ENCODE measurements around the gene CHPF. TPM values are rescaled to one million over a fixed set of nuclear protein-coding genes. Genes with fewer than 3 reads are reported as not detected.

Gene CHPF
- total and polyA plus RNA-seq, 10 of the 15 experiments (the other 5 are each of a cell fraction or from before 2014, with no cell fraction given), result 0.09 to 17.4 (median 8.3) TPM; not detected in 1

DNA sequence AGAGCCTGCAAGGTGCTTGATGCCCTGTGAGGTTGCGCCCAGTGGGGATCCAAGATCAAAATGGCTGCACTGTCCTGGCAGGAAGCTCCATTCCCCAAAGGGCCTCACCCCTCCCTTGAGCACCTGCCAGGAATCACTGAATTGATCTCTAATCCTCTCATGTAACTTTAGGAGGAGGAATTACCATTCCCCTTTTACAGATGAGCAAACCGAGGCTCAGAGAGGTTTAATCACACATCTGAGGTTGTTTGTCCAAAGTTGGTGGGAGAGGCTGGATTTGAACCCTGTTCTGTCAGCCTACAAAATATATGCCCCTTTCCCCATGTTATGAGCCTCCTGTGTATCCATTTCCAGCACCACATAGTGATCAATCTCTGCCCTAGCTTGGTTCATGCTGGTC, 18.8 kb downstream of the CHPF start:
- no peak overlapping the region for H3K9ac ChIP-seq (ENCODE audit: control insufficient read depth, insufficient read depth, low read length)
- intact Hi-C loops (cut with micrococcal nuclease; ENCODE audit: unreplicated experiment), result no loop called here
- no peaks in the 10 kb centered on the region for H3K36me3 ChIP-seq (ENCODE audit: control insufficient read depth in 2 of 2, insufficient read depth in 2 of 2, low read length in 1 of 2)
- H3K79me2 ChIP-seq (ENCODE audit: control insufficient read depth, insufficient read depth, low read length), result no peaks in the 10 kb centered on the region
- H4K20me1 ChIP-seq (ENCODE audit: control insufficient read depth, insufficient read depth), result no peaks in the 10 kb centered on the region; the same call in 1 of the 2 replicates
- no TSS peak for BruUV-seq (replicated peaks)
- ATAC-seq (no peak), DNase-seq (ENCODE audit: low read depth, low spot score) (no peak), FAIRE-seq (no peak)
- no peaks in the 10 kb centered on the region for H3K4me1 ChIP-seq (ENCODE audit: control insufficient read depth, insufficient read depth, low read length)
- TF ChIP-seq BHLHE40 (IDR thresholded peaks at IDR 0.05; ENCODE audit: borderline replicate concordance in 1 of 2, low read depth in 2 of 2, low read length in 1 of 2) (no peak), NR2C1 (IDR thresholded peaks at IDR 0.05) (no peak), MTA3 (IDR thresholded peaks at IDR 0.05; ENCODE audit: borderline replicate concordance, low read length) (no peak), ESRRA (IDR thresholded peaks at IDR 0.05; ENCODE audit: low read length) (no peak), RCOR1 (conservative IDR thresholded peaks at IDR 0.05; ENCODE audit: low read depth, low read length) (no peak), SIX5 (IDR thresholded peaks at IDR 0.05; ENCODE audit: low read depth, low read length, severe bottlenecking) (no peak)
- TF ChIP-seq, protein P1, sequence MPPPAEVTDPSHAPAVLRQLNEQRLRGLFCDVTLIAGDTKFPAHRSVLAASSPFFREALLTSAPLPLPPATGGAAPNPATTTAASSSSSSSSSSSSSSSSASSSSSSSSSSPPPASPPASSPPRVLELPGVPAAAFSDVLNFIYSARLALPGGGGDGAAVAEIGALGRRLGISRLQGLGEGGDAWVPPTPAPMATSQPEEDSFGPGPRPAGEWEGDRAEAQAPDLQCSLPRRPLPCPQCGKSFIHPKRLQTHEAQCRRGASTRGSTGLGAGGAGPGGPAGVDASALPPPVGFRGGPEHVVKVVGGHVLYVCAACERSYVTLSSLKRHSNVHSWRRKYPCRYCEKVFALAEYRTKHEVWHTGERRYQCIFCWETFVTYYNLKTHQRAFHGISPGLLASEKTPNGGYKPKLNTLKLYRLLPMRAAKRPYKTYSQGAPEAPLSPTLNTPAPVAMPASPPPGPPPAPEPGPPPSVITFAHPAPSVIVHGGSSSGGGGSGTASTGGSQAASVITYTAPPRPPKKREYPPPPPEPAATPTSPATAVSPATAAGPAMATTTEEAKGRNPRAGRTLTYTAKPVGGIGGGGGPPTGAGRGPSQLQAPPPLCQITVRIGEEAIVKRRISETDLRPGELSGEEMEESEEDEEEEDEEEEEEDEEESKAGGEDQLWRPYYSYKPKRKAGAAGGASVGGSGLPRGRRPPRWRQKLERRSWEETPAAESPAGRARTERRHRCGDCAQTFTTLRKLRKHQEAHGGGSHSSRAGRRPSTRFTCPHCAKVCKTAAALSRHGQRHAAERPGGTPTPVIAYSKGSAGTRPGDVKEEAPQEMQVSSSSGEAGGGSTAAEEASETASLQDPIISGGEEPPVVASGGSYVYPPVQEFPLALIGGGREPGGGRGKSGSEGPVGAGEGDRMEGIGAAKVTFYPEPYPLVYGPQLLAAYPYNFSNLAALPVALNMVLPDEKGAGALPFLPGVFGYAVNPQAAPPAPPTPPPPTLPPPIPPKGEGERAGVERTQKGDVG (CRISPR knock-in tag; IDR thresholded peaks at IDR 0.05), result no peak
- TF ChIP-seq, protein P2, sequence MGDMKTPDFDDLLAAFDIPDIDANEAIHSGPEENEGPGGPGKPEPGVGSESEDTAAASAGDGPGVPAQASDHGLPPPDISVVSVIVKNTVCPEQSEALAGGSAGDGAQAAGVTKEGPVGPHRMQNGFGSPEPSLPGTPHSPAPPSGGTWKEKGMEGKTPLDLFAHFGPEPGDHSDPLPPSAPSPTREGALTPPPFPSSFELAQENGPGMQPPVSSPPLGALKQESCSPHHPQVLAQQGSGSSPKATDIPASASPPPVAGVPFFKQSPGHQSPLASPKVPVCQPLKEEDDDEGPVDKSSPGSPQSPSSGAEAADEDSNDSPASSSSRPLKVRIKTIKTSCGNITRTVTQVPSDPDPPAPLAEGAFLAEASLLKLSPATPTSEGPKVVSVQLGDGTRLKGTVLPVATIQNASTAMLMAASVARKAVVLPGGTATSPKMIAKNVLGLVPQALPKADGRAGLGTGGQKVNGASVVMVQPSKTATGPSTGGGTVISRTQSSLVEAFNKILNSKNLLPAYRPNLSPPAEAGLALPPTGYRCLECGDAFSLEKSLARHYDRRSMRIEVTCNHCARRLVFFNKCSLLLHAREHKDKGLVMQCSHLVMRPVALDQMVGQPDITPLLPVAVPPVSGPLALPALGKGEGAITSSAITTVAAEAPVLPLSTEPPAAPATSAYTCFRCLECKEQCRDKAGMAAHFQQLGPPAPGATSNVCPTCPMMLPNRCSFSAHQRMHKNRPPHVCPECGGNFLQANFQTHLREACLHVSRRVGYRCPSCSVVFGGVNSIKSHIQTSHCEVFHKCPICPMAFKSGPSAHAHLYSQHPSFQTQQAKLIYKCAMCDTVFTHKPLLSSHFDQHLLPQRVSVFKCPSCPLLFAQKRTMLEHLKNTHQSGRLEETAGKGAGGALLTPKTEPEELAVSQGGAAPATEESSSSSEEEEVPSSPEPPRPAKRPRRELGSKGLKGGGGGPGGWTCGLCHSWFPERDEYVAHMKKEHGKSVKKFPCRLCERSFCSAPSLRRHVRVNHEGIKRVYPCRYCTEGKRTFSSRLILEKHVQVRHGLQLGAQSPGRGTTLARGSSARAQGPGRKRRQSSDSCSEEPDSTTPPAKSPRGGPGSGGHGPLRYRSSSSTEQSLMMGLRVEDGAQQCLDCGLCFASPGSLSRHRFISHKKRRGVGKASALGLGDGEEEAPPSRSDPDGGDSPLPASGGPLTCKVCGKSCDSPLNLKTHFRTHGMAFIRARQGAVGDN (IDR thresholded peaks at IDR 0.05), result no peak
- TF ChIP-seq, protein P3, sequence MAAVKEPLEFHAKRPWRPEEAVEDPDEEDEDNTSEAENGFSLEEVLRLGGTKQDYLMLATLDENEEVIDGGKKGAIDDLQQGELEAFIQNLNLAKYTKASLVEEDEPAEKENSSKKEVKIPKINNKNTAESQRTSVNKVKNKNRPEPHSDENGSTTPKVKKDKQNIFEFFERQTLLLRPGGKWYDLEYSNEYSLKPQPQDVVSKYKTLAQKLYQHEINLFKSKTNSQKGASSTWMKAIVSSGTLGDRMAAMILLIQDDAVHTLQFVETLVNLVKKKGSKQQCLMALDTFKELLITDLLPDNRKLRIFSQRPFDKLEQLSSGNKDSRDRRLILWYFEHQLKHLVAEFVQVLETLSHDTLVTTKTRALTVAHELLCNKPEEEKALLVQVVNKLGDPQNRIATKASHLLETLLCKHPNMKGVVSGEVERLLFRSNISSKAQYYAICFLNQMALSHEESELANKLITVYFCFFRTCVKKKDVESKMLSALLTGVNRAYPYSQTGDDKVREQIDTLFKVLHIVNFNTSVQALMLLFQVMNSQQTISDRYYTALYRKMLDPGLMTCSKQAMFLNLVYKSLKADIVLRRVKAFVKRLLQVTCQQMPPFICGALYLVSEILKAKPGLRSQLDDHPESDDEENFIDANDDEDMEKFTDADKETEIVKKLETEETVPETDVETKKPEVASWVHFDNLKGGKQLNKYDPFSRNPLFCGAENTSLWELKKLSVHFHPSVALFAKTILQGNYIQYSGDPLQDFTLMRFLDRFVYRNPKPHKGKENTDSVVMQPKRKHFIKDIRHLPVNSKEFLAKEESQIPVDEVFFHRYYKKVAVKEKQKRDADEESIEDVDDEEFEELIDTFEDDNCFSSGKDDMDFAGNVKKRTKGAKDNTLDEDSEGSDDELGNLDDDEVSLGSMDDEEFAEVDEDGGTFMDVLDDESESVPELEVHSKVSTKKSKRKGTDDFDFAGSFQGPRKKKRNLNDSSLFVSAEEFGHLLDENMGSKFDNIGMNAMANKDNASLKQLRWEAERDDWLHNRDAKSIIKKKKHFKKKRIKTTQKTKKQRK (IDR thresholded peaks at IDR 0.05; ENCODE audit: low read depth, low read length), result no peak
- TF ChIP-seq, protein P4, sequence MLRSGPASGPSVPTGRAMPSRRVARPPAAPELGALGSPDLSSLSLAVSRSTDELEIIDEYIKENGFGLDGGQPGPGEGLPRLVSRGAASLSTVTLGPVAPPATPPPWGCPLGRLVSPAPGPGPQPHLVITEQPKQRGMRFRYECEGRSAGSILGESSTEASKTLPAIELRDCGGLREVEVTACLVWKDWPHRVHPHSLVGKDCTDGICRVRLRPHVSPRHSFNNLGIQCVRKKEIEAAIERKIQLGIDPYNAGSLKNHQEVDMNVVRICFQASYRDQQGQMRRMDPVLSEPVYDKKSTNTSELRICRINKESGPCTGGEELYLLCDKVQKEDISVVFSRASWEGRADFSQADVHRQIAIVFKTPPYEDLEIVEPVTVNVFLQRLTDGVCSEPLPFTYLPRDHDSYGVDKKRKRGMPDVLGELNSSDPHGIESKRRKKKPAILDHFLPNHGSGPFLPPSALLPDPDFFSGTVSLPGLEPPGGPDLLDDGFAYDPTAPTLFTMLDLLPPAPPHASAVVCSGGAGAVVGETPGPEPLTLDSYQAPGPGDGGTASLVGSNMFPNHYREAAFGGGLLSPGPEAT (IDR thresholded peaks at IDR 0.05; ENCODE audit: low read depth), result no peak
- SMC1A ChIA-PET (ENCODE audit: uncharacterized antibody, unreplicated experiment), result no interaction called here
- RAD21 ChIA-PET (ENCODE audit: unreplicated experiment), result no interaction called here
- POLR2A ChIA-PET, result no interaction called here
- CTCF ChIA-PET, result interaction anchor here (1.1 to 10.8 kb wide), 3 partner anchors 17 to 122 kb away, joined by 3 to 224 read pairs (median 83); partner anchors contain the start of gene GMPPA
- no peaks in the 10 kb centered on the region for H3K9me3 ChIP-seq (replicated peaks; ENCODE audit: control insufficient read depth, insufficient read depth, low read length)
- in situ Hi-C loops (cut with MboI), result no loop called here
- H3K27me3 ChIP-seq (replicated peaks in 1 of 2; ENCODE audit: control insufficient read depth in 2 of 2, insufficient read depth in 2 of 2, low read length in 1 of 2), result peaks cover 21% of the 10 kb centered on the region in 2 experiments
- no peak overlapping the region for H3K4me3 ChIP-seq
- H3K27ac ChIP-seq (ENCODE audit: control insufficient read depth, insufficient read depth), result no peak overlapping the region
- no peak overlapping the region for H3K4me2 ChIP-seq (ENCODE audit: control insufficient read depth, insufficient read depth)
- no peak overlapping the region for H2AFZ ChIP-seq (ENCODE audit: control insufficient read depth, low read depth, low read length)
- 50% methylated on average over 2 of the region's 2 CpGs for WGBS (ENCODE audit: insufficient coverage, insufficient replicate concordance, low lambda C conversion rate, missing lambda C conversion rate)

Measured in GM12878 (cell line).